A549 (cell line): ENCODE data around the gene TSC22D3. TPM values are rescaled to one million over a fixed set of nuclear protein-coding genes. Genes with fewer than 3 reads are reported as not detected.

Experiments used
- ATAC-seq, 2 experiments: fragments of 200-7000 bp in 1 of 2; fragments of >200 bp in 1 of 2; cut with Nextera tagmentation in 1 of 2; cut with Tn5 transposase in 1 of 2; 3 replicates each; pipeline versions ENCODE4 v1.8.0 to v1.9.1; 2018 to 2020; ENCODE audit warnings: mild to moderate bottlenecking in 1 of 2, moderate library complexity in 1 of 2
- CTCF ChIA-PET: fragments of 300-600 bp; sonication (Branson Sonifier 250); formaldehyde crosslinking; extraction: SDS; loops from one replicate; lab custom pipeline; 2021; ENCODE audit warnings: antibody characterized with exemption, inconsistent platforms; lab: Yijun Ruan, JAX
- POLR2A ChIA-PET: fragments of 350-600 bp; formaldehyde crosslinking; extraction: SDS; loops from one replicate; lab custom pipeline; 2021; ENCODE audit warnings: antibody characterized with exemption, inconsistent platforms; lab: Yijun Ruan, JAX
- DNase-seq, 2 experiments: peaks; one replicate each; pipeline versions ENCODE4 v3.0.0 to v3.0.0-alpha.2; 2011 to 2016; ENCODE audit warnings: low read depth in 1 of 2, low spot score in 1 of 2
- FAIRE-seq: peaks from 2 replicates; lab custom pipeline; 2011; peaks lifted over from hg19 to GRCh38; lab: Jason Lieb, UNC
- H3K27ac ChIP-seq, 2 experiments: fragments of >200 bp; sonication (Bioruptor Twin); formaldehyde crosslinking; 3 replicates each; pipeline ENCODE4 v1.5.1; 2016 to 2017
- H3K4me1 ChIP-seq: fragments of >200 bp; sonication (Bioruptor Twin); formaldehyde crosslinking; 3 replicates; pipeline ENCODE4 v1.6.1; 2016
- H3K4me2 ChIP-seq: fragments of >200 bp; sonication (Bioruptor Twin); formaldehyde crosslinking; 3 replicates; pipeline ENCODE4 v1.6.1; 2016
- H3K4me3 ChIP-seq: fragments of >200 bp; sonication (Bioruptor Twin); formaldehyde crosslinking; 3 replicates; pipeline ENCODE4 v1.5.1; 2016
- H3K9me3 ChIP-seq: fragments of >200 bp; sonication (Bioruptor Twin); formaldehyde crosslinking; 3 replicates; pipeline ENCODE4 v1.6.1; 2016
- ATOH8 ChIP-seq: fragments of 250-450 bp; sonication (Bioruptor Pico); IDR thresholded peaks from 2 replicates; pipeline ENCODE4 v1.5.0; 2020; ENCODE audit warnings: low read depth, mild to moderate bottlenecking, moderate library complexity
- CEBPB ChIP-seq, 2 experiments: fragments of >200 bp in 1 of 2; sonication (Bioruptor Twin) in 1 of 2; formaldehyde crosslinking in 1 of 2; IDR thresholded peaks; 2 replicates each; pipeline ENCODE4 v1.6.1; 2012 to 2016
- CHD2 ChIP-seq: fragments of 150-350 bp; IDR thresholded peaks from 2 replicates; pipeline ENCODE4 v1.6.1; 2014; ENCODE audit warnings: low read length; ENCODE audit not compliant: partially characterized antibody
- CHD4 ChIP-seq: fragments of 200-600 bp; sonication (generic); IDR thresholded peaks from 2 replicates; pipeline ENCODE4 v1.6.1; 2016; ENCODE audit warnings: antibody characterized with exemption, mild to moderate bottlenecking, borderline replicate concordance
- CTCF ChIP-seq: fragments of >200 bp; sonication (Bioruptor Twin); formaldehyde crosslinking; IDR thresholded peaks from 3 replicates; pipeline ENCODE4 v1.5.1; 2016
- EHF ChIP-seq: fragments of 250-450 bp; sonication (Bioruptor Pico); IDR thresholded peaks from 2 replicates; pipeline ENCODE4 v1.5.0; 2020; ENCODE audit warnings: mild to moderate bottlenecking
- EP300 ChIP-seq, 2 experiments: fragments of >200 bp; sonication (Bioruptor Twin); formaldehyde crosslinking; IDR thresholded peaks; 2 replicates in 1 of 2; 3 replicates in 1 of 2; pipeline ENCODE4 v1.6.1; 2016 to 2017
- FOSL2 ChIP-seq, 2 experiments: fragments of 450-650 bp in 1 of 2; fragments of >200 bp in 1 of 2; sonication (Bioruptor Twin) in 1 of 2; formaldehyde crosslinking; IDR thresholded peaks; 2 replicates each; pipeline versions ENCODE4 v1.5.0 to v1.6.1; 2016 to 2020; ENCODE audit warnings: mild to moderate bottlenecking in 1 of 2, moderate library complexity in 1 of 2
- FOXS1 ChIP-seq: fragments of 250-450 bp; sonication (Bioruptor Pico); IDR thresholded peaks from 2 replicates; pipeline ENCODE4 v1.5.0; 2020; ENCODE audit warnings: mild to moderate bottlenecking, moderate library complexity
- HDAC2 ChIP-seq: fragments of 200-600 bp; sonication (generic); IDR thresholded peaks from 2 replicates; pipeline ENCODE4 v1.6.1; 2016
- HMGXB4 ChIP-seq: fragments of 250-450 bp; sonication (Bioruptor Pico); IDR thresholded peaks from 2 replicates; pipeline ENCODE4 v1.5.0; 2021; ENCODE audit warnings: mild to moderate bottlenecking, moderate library complexity, borderline replicate concordance
- HOXA7 ChIP-seq: fragments of 250-450 bp; sonication (Bioruptor Pico); IDR thresholded peaks from 2 replicates; pipeline ENCODE4 v1.5.0; 2020; ENCODE audit warnings: mild to moderate bottlenecking, moderate library complexity
- KDM5A ChIP-seq: fragments of 200-600 bp; sonication (generic); IDR thresholded peaks from 2 replicates; pipeline ENCODE4 v1.6.1; 2016; ENCODE audit warnings: antibody characterized with exemption, mild to moderate bottlenecking
- MAFK ChIP-seq: fragments of 450-650 bp; IDR thresholded peaks from 2 replicates; pipeline ENCODE4 v1.6.1; 2014; ENCODE audit not compliant: partially characterized antibody
- MAX ChIP-seq: IDR thresholded peaks from 2 replicates; pipeline ENCODE4 v1.6.1; 2012
- MYC ChIP-seq: IDR thresholded peaks from 2 replicates; pipeline ENCODE4 v1.6.1; 2012; ENCODE audit warnings: mild to moderate bottlenecking, inconsistent platforms, low read length, improper control_type of control experiment, borderline replicate concordance
- NFE2L2 ChIP-seq: fragments of 150-350 bp; conservative IDR thresholded peaks from 2 replicates; pipeline ENCODE4 v1.6.1; 2014; ENCODE audit warnings: low read length
- NPAS2 ChIP-seq: fragments of 250-450 bp; sonication (Bioruptor Pico); IDR thresholded peaks from 2 replicates; pipeline ENCODE4 v1.8.0; 2022; ENCODE audit warnings: mild to moderate bottlenecking, moderate library complexity, borderline replicate concordance
- NR3C1 ChIP-seq: fragments of >200 bp; sonication (Bioruptor Twin); formaldehyde crosslinking; IDR thresholded peaks from 3 replicates; pipeline ENCODE4 v1.6.1; 2017
- PBX3 ChIP-seq: IDR thresholded peaks from 2 replicates; pipeline ENCODE4 v1.6.1; 2012
- POLR2A ChIP-seq: IDR thresholded peaks from 2 replicates; pipeline ENCODE4 v1.6.1; 2012; ENCODE audit warnings: mild to moderate bottlenecking, low read length
- RCOR1 ChIP-seq: fragments of 150-350 bp; IDR thresholded peaks from 2 replicates; pipeline ENCODE4 v1.6.1; 2014; ENCODE audit warnings: antibody characterized with exemption, low read length, low read depth
- RFX5 ChIP-seq: fragments of 450-650 bp; IDR thresholded peaks from 2 replicates; pipeline ENCODE4 v1.7.1; 2014; ENCODE audit warnings: antibody characterized with exemption, mild to moderate bottlenecking, moderate library complexity
- RNF2 ChIP-seq: fragments of 200-600 bp; sonication (generic); IDR thresholded peaks from 2 replicates; pipeline ENCODE4 v1.6.1; 2016; ENCODE audit warnings: low read depth, mild to moderate bottlenecking, antibody characterized with exemption, moderate library complexity, borderline replicate concordance
- SMC3 ChIP-seq: fragments of >200 bp; sonication (Bioruptor Twin); formaldehyde crosslinking; IDR thresholded peaks from 3 replicates; pipeline ENCODE4 v1.6.1; 2018; ENCODE audit warnings: inconsistent platforms
- TFCP2L1 ChIP-seq: fragments of 250-450 bp; sonication (Bioruptor Pico); IDR thresholded peaks from 2 replicates; pipeline ENCODE4 v1.5.0; 2021; ENCODE audit warnings: mild to moderate bottlenecking
- ZC3H11A ChIP-seq: fragments of 450-650 bp; IDR thresholded peaks from 2 replicates; pipeline ENCODE4 v1.6.1; 2014; ENCODE audit warnings: antibody characterized with exemption, mild to moderate bottlenecking
- ZNF302 ChIP-seq: fragments of 250-450 bp; sonication (Bioruptor Pico); IDR thresholded peaks from 2 replicates; pipeline ENCODE4 v1.9.0; 2021; ENCODE audit warnings: inconsistent platforms, mild to moderate bottlenecking, moderate library complexity
- ZSCAN20 ChIP-seq: fragments of 250-450 bp; sonication (Bioruptor Pico); IDR thresholded peaks from 2 replicates; pipeline ENCODE4 v1.8.0; 2022; ENCODE audit warnings: mild to moderate bottlenecking, moderate library complexity
- WGBS: methylation state at CpG from one replicate; pipeline ENCODE4 v1.1.6; 2017; ENCODE audit errors: missing lambda C conversion rate; 5-methylcytosine and 5-hydroxymethylcytosine counted together
- polyA plus RNA-seq, 4 experiments: library from polyadenylated mRNA; depleted of rRNA in 3 of 4; stranded (reverse); fragments of >200 nt; fragmentation: RNase III in 1 of 4; extraction: RNeasy Plus Mini Kit Qiagen cat#74134 plus additional on column Dnase treatment in 1 of 4; gene quantifications; 2 replicates in 3 of 4; 3 replicates in 1 of 4; pipeline ENCODE4 v1.2.3, GENCODE V29; 2011 to 2017

Gene TSC22D3
- polyA plus RNA-seq, 2 of the 4 experiments (the other 2 are of a cell fraction) = 12.2 to 65.4 TPM

- TF ChIP-seq HMGXB4 (CRISPR knock-in tag) = no peak
- TF ChIP-seq EP300 (IDR thresholded peaks at IDR 0.05) = no peak
- TF ChIP-seq CEBPB (IDR thresholded peaks at IDR 0.05) = no peak
- no peak for TF ChIP-seq HOXA7 (CRISPR knock-in tag)
- no peak for TF ChIP-seq HDAC2
- TF ChIP-seq ZSCAN20 (CRISPR knock-in tag) = no peak
- no peak for TF ChIP-seq RFX5
- no peak for TF ChIP-seq KDM5A
- TF ChIP-seq, all 56 proteins: peak for 0
Observed at GRCh38 chrX:107805179-107805578, 29.6 kb upstream of the TSC22D3 start (continued).

GRCh38 chrX:107804427-107804826, 28.8 kb upstream of the TSC22D3 start:
- ATAC-seq (no peak), FAIRE-seq (no peak)
- Histone ChIP-seq H3K4me3 (no peak overlapping the region), H3K27ac (no peak overlapping the region), H3K4me1 (no peaks in the 10 kb centered on the region)
- CTCF ChIA-PET = no interaction called here
- TF ChIP-seq MYC (no peak), KDM5A (no peak), FOSL2 (IDR thresholded peaks at IDR 0.05) (no peak), FOSL2 (CRISPR knock-in tag; IDR thresholded peaks at IDR 0.05) (no peak), ATOH8 (no peak), ZNF302 (no peak), NR3C1 (no peak), HMGXB4 (CRISPR knock-in tag) (no peak), EP300 (IDR thresholded peaks at IDR 0.05) (no peak), TFCP2L1 (CRISPR knock-in tag) (no peak), SMC3 (no peak), RCOR1 (no peak), CHD2 (no peak), MAX (no peak), MAFK (no peak)
- TF ChIP-seq, all 56 proteins: peak for 0
- Histone ChIP-seq H3K4me2 (no peak overlapping the region), H3K9me3 (peaks cover 18% of the 10 kb centered on the region)
- POLR2A ChIA-PET = no interaction called here
- 0% methylated on average over 1 of the region's 1 CpG for WGBS
- DNase-seq = no peak

GRCh38 chrX:107787827-107788226, 12.2 kb upstream of the TSC22D3 start:
- Histone ChIP-seq H3K9me3 (no peaks in the 10 kb centered on the region), H3K27ac (no peak overlapping the region), H3K4me1 (no peaks in the 10 kb centered on the region), H3K4me3 (no peak overlapping the region), H3K4me2 (no peak overlapping the region)
- ChIA-PET CTCF (interaction anchor here (2.8 kb wide), 1 partner anchor 11 kb away, joined by 15 read pairs; the partner anchor contains the start of gene NCBP2L), POLR2A (no interaction called here)
- ATAC-seq (no peak), DNase-seq (no peak), FAIRE-seq (no peak)
- 6% methylated on average over 1 of the region's 1 CpG for WGBS
- TF ChIP-seq EHF (CRISPR knock-in tag) (no peak), FOXS1 (no peak), ZNF302 (no peak), POLR2A (no peak), NPAS2 (CRISPR knock-in tag) (no peak), RFX5 (no peak), SMC3 (no peak), CHD2 (no peak), FOSL2 (IDR thresholded peaks at IDR 0.05) (no peak), FOSL2 (CRISPR knock-in tag; IDR thresholded peaks at IDR 0.05) (no peak), NFE2L2 (no peak), CTCF (no peak), RNF2 (no peak), MAX (no peak), CHD4 (no peak), PBX3 (no peak), NR3C1 (no peak), MYC (no peak), ZC3H11A (no peak)
